Measurements from ENCODE around the gene FADS3.

The FADS3 gene

DNA sequence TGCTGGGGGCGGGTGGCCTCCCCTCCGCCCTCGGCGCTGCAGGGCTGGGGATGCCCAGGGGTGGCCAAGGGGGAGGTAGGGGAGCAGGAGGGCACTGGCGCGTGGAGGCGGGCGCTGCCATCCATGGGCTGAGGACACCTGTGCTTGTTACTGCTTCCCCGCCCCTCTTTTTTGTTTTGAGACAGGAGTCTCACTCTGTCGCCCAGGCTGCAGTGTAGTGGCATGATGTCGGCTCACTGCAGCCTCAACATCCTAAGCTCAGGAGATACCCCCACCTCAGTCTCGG lies 683 bp upstream of the FADS3 start:
- peak; percentile 16 for TF ChIP-seq CTCF (IDR thresholded peaks at IDR 0.05; ENCODE audit: insufficient read depth, low read length, missing control alignments)
- ChIA-PET CTCF (interaction anchor here (2.2 to 18.2 kb wide), 3 partner anchors 55 to 193 kb away, joined by 15 to 406 read pairs (median 21); no protein-coding TSS in a partner anchor), POLR2A (no interaction called here)
- peak overlapping the region; percentile 90 for H3K4me3 ChIP-seq (ENCODE audit: low read depth, low read length)
- DNase-seq (ENCODE audit: low read depth, low spot score) = no peak

DNA sequence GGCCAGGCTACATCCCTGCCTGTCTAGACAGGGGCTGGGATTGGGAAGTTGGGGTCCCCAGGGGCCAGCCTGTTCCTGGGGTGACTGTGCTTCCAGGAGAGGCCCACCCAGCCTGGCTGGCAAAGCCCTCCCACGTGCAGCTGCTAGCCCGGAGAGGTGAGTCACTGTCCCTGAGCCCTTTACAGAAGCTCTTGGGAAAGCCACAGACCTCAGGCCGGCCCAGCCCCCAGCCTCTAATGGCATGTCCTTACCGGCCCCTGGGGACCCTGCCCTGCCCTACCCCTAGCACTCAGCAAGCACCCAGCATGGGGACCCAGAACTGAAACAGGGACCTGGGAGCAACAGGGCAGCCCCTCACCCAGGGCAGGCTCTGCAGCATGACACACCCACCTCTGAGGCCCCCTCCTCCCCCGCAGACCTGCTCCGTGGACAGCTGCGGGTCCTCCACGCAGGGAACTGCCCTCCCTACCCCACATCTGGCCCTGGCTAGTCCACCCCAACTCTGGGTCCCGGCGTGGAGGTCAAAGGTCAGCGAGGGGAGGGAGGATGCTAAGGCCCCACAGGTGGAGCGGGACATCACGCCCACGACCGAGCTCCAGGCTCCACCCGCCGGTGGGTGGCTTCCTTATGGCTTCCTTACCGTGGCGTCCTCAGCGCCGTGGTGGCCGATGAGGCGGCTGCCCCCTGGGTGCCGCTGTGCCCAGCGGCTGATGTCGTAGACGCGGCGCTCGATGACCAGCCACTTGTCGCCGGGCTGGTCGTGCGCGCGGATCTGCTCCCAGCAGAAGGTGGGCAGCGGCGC lies 615 bp downstream of the FADS3 start:
- CTCF ChIA-PET = interaction anchor here (0.8 to 18.2 kb wide), 6 partner anchors 8 to 218 kb away, joined by 3 to 406 read pairs (median 6); no protein-coding TSS in a partner anchor

GRCh38 chr11:61889831-61890230 lies 1.5 kb downstream of the FADS3 start:
- no peak for TF ChIP-seq CTCF (IDR thresholded peaks at IDR 0.05; ENCODE audit: insufficient read depth, low read length, missing control alignments)
- ChIA-PET POLR2A (interaction anchor here (1.0 to 1.6 kb wide), 5 partner anchors 8 to 78 kb away, joined by 3 to 7 read pairs (median 4); partner anchors contain the start of gene FTH1), CTCF (interaction anchor here (1.5 to 18.2 kb wide), 6 partner anchors 8 to 219 kb away, joined by 8 to 406 read pairs (median 35); no protein-coding TSS in a partner anchor)
- DNase-seq (ENCODE audit: low read depth, low spot score) = no peak
- H3K4me3 ChIP-seq (ENCODE audit: low read depth, low read length) = peak overlapping the region; percentile 90

More for the DNA sequence above, 615 bp downstream of the FADS3 start:
- H3K4me3 ChIP-seq (ENCODE audit: low read depth, low read length) = peak overlapping the region; percentile 90
- POLR2A ChIA-PET = interaction anchor here (1.0 to 1.6 kb wide), 5 partner anchors 9 to 77 kb away, joined by 3 to 7 read pairs (median 4); partner anchors contain the start of gene FTH1
- peak; percentile 27 for TF ChIP-seq CTCF (IDR thresholded peaks at IDR 0.05; ENCODE audit: insufficient read depth, low read length, missing control alignments)
- DNase-seq (ENCODE audit: low read depth, low spot score) = peak; percentile 26

DNA sequence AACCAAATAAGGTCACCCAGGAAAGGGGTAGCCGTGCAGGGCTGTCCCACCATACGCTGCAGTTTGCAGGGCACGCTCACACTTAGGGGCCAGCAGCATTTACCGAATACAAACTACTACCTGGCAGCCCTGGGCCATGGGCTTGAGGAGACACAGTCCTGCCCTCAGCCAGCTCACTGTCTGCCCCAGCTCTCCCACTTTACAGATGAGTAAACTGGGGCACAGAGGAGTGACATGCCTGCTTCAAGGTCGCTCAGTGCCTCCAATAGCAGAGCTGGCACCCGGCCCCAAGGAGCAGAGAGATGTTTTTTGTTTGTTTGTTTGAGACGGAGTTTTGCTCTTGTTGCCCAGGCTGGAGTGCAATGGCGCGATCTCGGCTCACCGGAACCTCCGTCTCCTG lies 2.8 kb downstream of the FADS3 start:
- ChIA-PET CTCF (interaction anchor here (1.0 to 12.5 kb wide), 8 partner anchors 10 to 219 kb away, joined by 3 to 67 read pairs (median 14); no protein-coding TSS in a partner anchor), POLR2A (interaction anchor here (0.9 to 1.0 kb wide), 2 partner anchors 9 to 24 kb away, joined by 3 read pairs; no protein-coding TSS in a partner anchor)
- TF ChIP-seq CTCF (IDR thresholded peaks at IDR 0.05; ENCODE audit: insufficient read depth, low read length, missing control alignments) = no peak
- H3K4me3 ChIP-seq (ENCODE audit: low read depth, low read length) = no peak overlapping the region
- no peak for DNase-seq (ENCODE audit: low read depth, low spot score)

DNA sequence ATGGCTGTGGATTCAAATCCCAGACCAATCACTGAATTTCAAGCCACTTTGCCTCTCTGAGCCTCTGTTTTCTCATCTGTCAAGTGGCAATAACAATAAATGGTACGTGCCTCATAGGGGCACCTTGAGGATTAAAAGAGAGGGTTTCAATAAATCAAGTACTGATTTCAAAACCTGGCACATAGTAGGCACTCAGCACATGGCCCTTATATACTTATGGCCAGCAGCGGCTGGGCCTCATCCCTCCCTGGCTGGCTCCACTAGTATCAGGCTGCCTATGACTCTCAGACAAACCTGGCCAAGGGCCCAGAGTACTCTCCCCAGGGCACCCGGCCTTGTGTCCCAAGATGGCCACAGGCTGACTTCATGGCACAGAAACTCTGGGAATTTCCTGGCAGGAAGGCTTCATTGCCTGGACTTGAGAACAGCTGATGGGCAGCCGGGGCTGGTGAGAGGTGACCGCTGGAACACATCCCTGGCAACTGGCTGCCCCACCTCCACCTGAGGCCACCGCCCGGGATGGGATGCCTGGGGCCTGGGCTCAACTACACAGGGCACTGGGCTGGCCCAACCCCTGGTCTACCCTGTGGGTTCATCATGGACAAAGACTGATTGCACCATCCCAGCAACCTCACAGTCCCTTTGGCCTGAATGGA lies 3.4 kb downstream of the FADS3 start:
- H3K4me3 ChIP-seq (ENCODE audit: low read depth, low read length) = no peak overlapping the region
- ChIA-PET POLR2A (interaction anchor here (0.9 to 1.0 kb wide), 2 partner anchors 8 to 24 kb away, joined by 3 read pairs; no protein-coding TSS in a partner anchor), CTCF (interaction anchor here (1.0 to 12.5 kb wide), 10 partner anchors 10 to 220 kb away, joined by 3 to 67 read pairs (median 12); no protein-coding TSS in a partner anchor)
- DNase-seq (ENCODE audit: low read depth, low spot score) = peak; percentile 78
- no peak for TF ChIP-seq CTCF (IDR thresholded peaks at IDR 0.05; ENCODE audit: insufficient read depth, low read length, missing control alignments)

- no peak overlapping the region for H3K4me3 ChIP-seq (ENCODE audit: low read depth, low read length)
- ChIA-PET POLR2A (no interaction called here), CTCF (interaction anchor here (0.7 to 12.5 kb wide), 7 partner anchors 13 to 221 kb away, joined by 3 to 113 read pairs (median 14); no protein-coding TSS in a partner anchor)
- no peak for DNase-seq (ENCODE audit: low read depth, low spot score)
- TF ChIP-seq CTCF (IDR thresholded peaks at IDR 0.05; ENCODE audit: insufficient read depth, low read length, missing control alignments) = no peak
Observed at GRCh38 chr11:61886643-61887042, 4.7 kb downstream of the FADS3 start.
